ENCODE measurements around the gene HNRNPA1L2. TPM values are rescaled to one million over a fixed set of nuclear protein-coding genes. Genes with fewer than 3 reads are reported as not detected.

HNRNPA1L2 gene
- total and polyA plus RNA-seq, 9 of the 15 experiments (the other 6 are each of a cell fraction or from before 2014, with no cell fraction given), result 3.7 to 10.8 (median 6.8) TPM

- no peak for TF ChIP-seq NONO (IDR thresholded peaks at IDR 0.05; ENCODE audit: low read depth in 2 of 2, low read length in 1 of 2)
- no peak for TF ChIP-seq NKRF (IDR thresholded peaks at IDR 0.05; ENCODE audit: borderline replicate concordance)
- TF ChIP-seq NFIC (IDR thresholded peaks at IDR 0.05), result 0 out of 2 replicates have a peak, but pooled peaks have one; percentile 20
- no peak for TF ChIP-seq PHTF2 (CRISPR knock-in tag; IDR thresholded peaks at IDR 0.05)
- no peak for TF ChIP-seq ZNF41 (CRISPR knock-in tag; conservative IDR thresholded peaks at IDR 0.05)
- 0 out of 2 replicates have a peak, but pooled peaks have one; percentile 73 for TF ChIP-seq BRD4 (IDR thresholded peaks at IDR 0.05)
- peak; percentile 31; the same call in 1 of the 2 replicates for TF ChIP-seq NR2C2 (CRISPR knock-in tag; IDR thresholded peaks at IDR 0.05)
- no peak for TF ChIP-seq NR2C2 (tag; IDR thresholded peaks at IDR 0.05)
Observed at GRCh38 chr13:52651897-52652195, 9.6 kb downstream of the HNRNPA1L2 start (continued).

GRCh38 chr13:52652196-52652979 is 10.2 kb downstream of the HNRNPA1L2 start, which contains the start of gene SUGT1:
Gene SUGT1, plus strand, starts transcription at chr13:52652836. Its CDS starts 85 bp downstream, at chr13:52652921.
- peaks cover 0 to 5% of the 10 kb centered on the region in 2 experiments; a peak in 1 of 5 replicates for H3K4me1 ChIP-seq (replicated peaks in 1 of 2; ENCODE audit: control insufficient read depth in 2 of 2, insufficient read depth in 2 of 2, low read length in 2 of 2)
- BruUV-seq (replicated peaks), result no TSS peak
- peaks cover 33% of the 10 kb centered on the region; the same call in 2 of the 3 replicates for H3K36me3 ChIP-seq (ENCODE audit: control insufficient read depth, insufficient read depth, low read length)
- H3K79me2 ChIP-seq (ENCODE audit: control insufficient read depth, insufficient read depth, low read length), result peaks cover 67% of the 10 kb centered on the region
- in situ Hi-C loops (cut with MboI) (no loop called here), intact Hi-C loops (cut with micrococcal nuclease) (loop anchor here (1.0 to 10.0 kb wide), 2 partner anchors 35 to 198 kb away; partner anchors contain the start of genes CKAP2 and VPS36)
- peak within 1 kb of the TSS; percentile 66 for H3K4me3 ChIP-seq
- ATAC-seq (peak; percentile 96), DNase-seq (ENCODE audit: extremely low read depth in 1 of 4, low spot score in 3 of 4) (peak; percentile 79 to 95 (median 82)), FAIRE-seq (peak; percentile 94)
- H3K9me3 ChIP-seq (replicated peaks; ENCODE audit: control insufficient read depth, insufficient read depth, low read depth, low read length), result no peaks in the 10 kb centered on the region
- 0% methylated on average over 34 of the region's 61 CpGs for WGBS (ENCODE audit: insufficient coverage, low coverage, missing lambda C conversion rate)
- no peaks in the 10 kb centered on the region for H3K27me3 ChIP-seq (ENCODE audit: control insufficient read depth in 2 of 2, insufficient read depth in 2 of 2, low read length in 2 of 2)
- H2AFZ ChIP-seq (ENCODE audit: low read depth, low read length), result peak within 1 kb of the TSS; percentile 97
- CTCF ChIA-PET (ENCODE audit: low intra/inter-chr PET ratio), result no interaction called here
- H3K9me1 ChIP-seq (ENCODE audit: control insufficient read depth, insufficient read depth, low read length), result no peaks in the 10 kb centered on the region
- peak within 1 kb of the TSS; percentile 92 for H3K27ac ChIP-seq (ENCODE audit: extremely low read depth, low read depth, low read length)
- POLR2A ChIA-PET, result interaction anchor here (0.6 to 3.4 kb wide), 12 partner anchors 10 to 535 kb away, joined by 3 to 24 read pairs (median 4); partner anchors contain the start of gene HNRNPA1L2
- H3K4me2 ChIP-seq (ENCODE audit: insufficient read depth, low read length), result peak within 1 kb of the TSS; percentile 80
- peak within 1 kb of the TSS; percentile 84 to 85 for H3K9ac ChIP-seq (ENCODE audit: insufficient read depth in 1 of 2, low read depth in 2 of 2, low read length in 2 of 2)
- H4K20me1 ChIP-seq (replicated peaks; ENCODE audit: control insufficient read depth, insufficient read depth, low read length), result no peaks in the 10 kb centered on the region
- no peak for TF ChIP-seq STAT6 (CRISPR knock-in tag; IDR thresholded peaks at IDR 0.05)
- no peak for TF ChIP-seq HNRNPK (IDR thresholded peaks at IDR 0.05; ENCODE audit: low read depth, low read length, poor library complexity, severe bottlenecking)
- peak; percentile 70; the same call in 1 of the 2 replicates for TF ChIP-seq PHF8 (IDR thresholded peaks at IDR 0.05; ENCODE audit: borderline replicate concordance, low read length)
- no peak for TF ChIP-seq PTBP1 (IDR thresholded peaks at IDR 0.05; ENCODE audit: low read depth, low read length)
- TF ChIP-seq HIVEP1 (CRISPR knock-in tag; IDR thresholded peaks at IDR 0.05), result no peak
- no peak for TF ChIP-seq ZNF184 (CRISPR knock-in tag; IDR thresholded peaks at IDR 0.05)
- no peak for TF ChIP-seq ZBTB43 (CRISPR knock-in tag; IDR thresholded peaks at IDR 0.05)
